SK-N-SH treated with all-trans-retinoic acid at 6 μM for 48 hours (cell line): ENCODE data around the gene MLPH.
A peak's percentile ranks its signal among the peaks of the same experiment; 100 is the strongest.

ENCODE experiments used
- ATAC-seq: fragments of 200-7000 bp; cut with Tn5 transposase; 3 replicates; pipeline ENCODE4 v1.9.1; 2020; ENCODE audit warnings: mild to moderate bottlenecking, moderate library complexity
- ARNTL ChIP-seq: fragments of 450-650 bp; formaldehyde crosslinking; IDR thresholded peaks from 2 replicates; pipeline ENCODE4 v1.5.0; 2020; ENCODE audit warnings: low read depth, mild to moderate bottlenecking, moderate library complexity, borderline replicate concordance
- BACH2 ChIP-seq: fragments of 250-450 bp; sonication (Bioruptor Pico); IDR thresholded peaks from 2 replicates; pipeline ENCODE4 v1.9.0; 2021; ENCODE audit warnings: mild to moderate bottlenecking, borderline replicate concordance
- CSDC2 ChIP-seq: fragments of 250-450 bp; sonication (Bioruptor Pico); IDR thresholded peaks from 2 replicates; pipeline ENCODE4 v1.5.0; 2020; ENCODE audit warnings: mild to moderate bottlenecking, moderate library complexity
- ESRRG ChIP-seq: fragments of 250-450 bp; sonication (Bioruptor Pico); IDR thresholded peaks from 2 replicates; pipeline ENCODE4 v1.6.1; 2021; ENCODE audit warnings: mild to moderate bottlenecking
- ISL1 ChIP-seq: fragments of 250-450 bp; sonication (Bioruptor Pico); IDR thresholded peaks from 2 replicates; pipeline ENCODE4 v2.1.2; 2022; ENCODE audit warnings: mild to moderate bottlenecking, moderate library complexity
- OSR1 ChIP-seq: fragments of 250-450 bp; sonication (Bioruptor Pico); IDR thresholded peaks from 2 replicates; pipeline ENCODE4 v1.8.0; 2022; ENCODE audit warnings: moderate library complexity, mild to moderate bottlenecking, inconsistent platforms
- PPARA ChIP-seq: fragments of 250-450 bp; sonication (Bioruptor Pico); IDR thresholded peaks from 2 replicates; pipeline ENCODE4 v1.5.0; 2020; ENCODE audit warnings: mild to moderate bottlenecking, borderline replicate concordance
- RARB ChIP-seq: fragments of 250-450 bp; sonication (Bioruptor Pico); IDR thresholded peaks from 2 replicates; pipeline ENCODE4 v1.8.0; 2021; ENCODE audit warnings: mild to moderate bottlenecking, moderate library complexity
- SNAI2 ChIP-seq: fragments of 250-450 bp; sonication (Bioruptor Pico); IDR thresholded peaks from 2 replicates; pipeline ENCODE4 v1.5.0; 2020; ENCODE audit warnings: mild to moderate bottlenecking, moderate library complexity
- TCF4 ChIP-seq: fragments of 250-450 bp; sonication (Bioruptor Pico); IDR thresholded peaks from 2 replicates; pipeline ENCODE4 v1.8.0; 2021; ENCODE audit warnings: mild to moderate bottlenecking, moderate library complexity, borderline replicate concordance
- ZC3H10 ChIP-seq: fragments of 250-450 bp; sonication (Bioruptor Pico); IDR thresholded peaks from 2 replicates; pipeline ENCODE4 v1.5.1; 2021; ENCODE audit warnings: mild to moderate bottlenecking, moderate library complexity
- ZFP3 ChIP-seq: fragments of 250-450 bp; sonication (Bioruptor Pico); IDR thresholded peaks from 2 replicates; pipeline ENCODE4 v1.5.0; 2020; ENCODE audit warnings: mild to moderate bottlenecking, moderate library complexity
- ZFP30 ChIP-seq: fragments of 450-650 bp; formaldehyde crosslinking; IDR thresholded peaks from 2 replicates; pipeline ENCODE4 v1.5.0; 2022; ENCODE audit warnings: mild to moderate bottlenecking, moderate library complexity
- ZNF70 ChIP-seq: fragments of 450-650 bp; formaldehyde crosslinking; IDR thresholded peaks from 2 replicates; pipeline ENCODE4 v1.5.0; 2020; ENCODE audit warnings: mild to moderate bottlenecking, moderate library complexity
- ZNF8 ChIP-seq: fragments of 450-650 bp; formaldehyde crosslinking; IDR thresholded peaks from 2 replicates; pipeline ENCODE4 v1.5.0; 2020; ENCODE audit warnings: mild to moderate bottlenecking, moderate library complexity
- TF ChIP-seq, protein P1 (sequence below): fragments of 250-450 bp; sonication (Bioruptor Pico); IDR thresholded peaks from 2 replicates; pipeline ENCODE4 v1.5.0; 2020; ENCODE audit warnings: mild to moderate bottlenecking, moderate library complexity
- TF ChIP-seq, protein P2 (sequence below): fragments of 250-450 bp; sonication (Bioruptor Pico); IDR thresholded peaks from 2 replicates; pipeline ENCODE4 v1.8.0; 2021; ENCODE audit warnings: low read depth, mild to moderate bottlenecking, moderate library complexity, borderline replicate concordance
- TF ChIP-seq, protein P3 (sequence below): fragments of 250-450 bp; sonication (Bioruptor Pico); IDR thresholded peaks from 2 replicates; pipeline ENCODE4 v1.5.1; 2020; ENCODE audit warnings: low read depth, mild to moderate bottlenecking, moderate library complexity
- TF ChIP-seq, protein P4 (sequence below): fragments of 250-450 bp; sonication (Bioruptor Pico); IDR thresholded peaks from 2 replicates; pipeline ENCODE4 v1.5.1; 2021; ENCODE audit warnings: mild to moderate bottlenecking, moderate library complexity

Gene MLPH

DNA sequence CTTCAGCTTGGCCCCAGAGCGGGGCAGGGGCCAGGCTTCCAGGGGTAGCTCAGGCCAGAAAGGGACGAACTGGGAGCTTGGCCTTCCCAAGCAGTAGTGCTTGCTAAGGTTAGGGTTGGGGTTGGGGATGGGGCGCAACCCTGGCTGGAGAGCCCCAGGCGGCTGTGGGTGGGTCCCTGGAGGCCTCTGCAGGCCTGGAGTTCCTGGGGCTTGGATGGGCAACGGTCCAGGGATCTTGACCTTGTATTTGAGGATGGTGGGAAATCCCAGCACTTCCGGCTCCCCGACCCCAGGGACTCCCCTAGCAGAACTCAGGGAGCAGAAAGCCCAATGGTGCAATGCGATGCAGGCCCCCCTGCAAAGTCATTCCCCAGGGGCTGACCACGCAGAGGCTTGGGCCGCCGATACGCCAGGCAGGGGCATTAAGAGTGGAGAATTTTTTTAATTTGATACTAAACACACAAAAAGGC is 12.6 kb upstream of the MLPH start (continued):
- TF ChIP-seq, protein P1, sequence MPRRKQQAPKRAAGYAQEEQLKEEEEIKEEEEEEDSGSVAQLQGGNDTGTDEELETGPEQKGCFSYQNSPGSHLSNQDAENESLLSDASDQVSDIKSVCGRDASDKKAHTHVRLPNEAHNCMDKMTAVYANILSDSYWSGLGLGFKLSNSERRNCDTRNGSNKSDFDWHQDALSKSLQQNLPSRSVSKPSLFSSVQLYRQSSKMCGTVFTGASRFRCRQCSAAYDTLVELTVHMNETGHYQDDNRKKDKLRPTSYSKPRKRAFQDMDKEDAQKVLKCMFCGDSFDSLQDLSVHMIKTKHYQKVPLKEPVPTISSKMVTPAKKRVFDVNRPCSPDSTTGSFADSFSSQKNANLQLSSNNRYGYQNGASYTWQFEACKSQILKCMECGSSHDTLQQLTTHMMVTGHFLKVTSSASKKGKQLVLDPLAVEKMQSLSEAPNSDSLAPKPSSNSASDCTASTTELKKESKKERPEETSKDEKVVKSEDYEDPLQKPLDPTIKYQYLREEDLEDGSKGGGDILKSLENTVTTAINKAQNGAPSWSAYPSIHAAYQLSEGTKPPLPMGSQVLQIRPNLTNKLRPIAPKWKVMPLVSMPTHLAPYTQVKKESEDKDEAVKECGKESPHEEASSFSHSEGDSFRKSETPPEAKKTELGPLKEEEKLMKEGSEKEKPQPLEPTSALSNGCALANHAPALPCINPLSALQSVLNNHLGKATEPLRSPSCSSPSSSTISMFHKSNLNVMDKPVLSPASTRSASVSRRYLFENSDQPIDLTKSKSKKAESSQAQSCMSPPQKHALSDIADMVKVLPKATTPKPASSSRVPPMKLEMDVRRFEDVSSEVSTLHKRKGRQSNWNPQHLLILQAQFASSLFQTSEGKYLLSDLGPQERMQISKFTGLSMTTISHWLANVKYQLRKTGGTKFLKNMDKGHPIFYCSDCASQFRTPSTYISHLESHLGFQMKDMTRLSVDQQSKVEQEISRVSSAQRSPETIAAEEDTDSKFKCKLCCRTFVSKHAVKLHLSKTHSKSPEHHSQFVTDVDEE (CRISPR knock-in tag) = no peak
- no peak for TF ChIP-seq ESRRG
- no peak for TF ChIP-seq BACH2 (CRISPR knock-in tag)
- no peak for TF ChIP-seq ISL1 (CRISPR knock-in tag)

DNA sequence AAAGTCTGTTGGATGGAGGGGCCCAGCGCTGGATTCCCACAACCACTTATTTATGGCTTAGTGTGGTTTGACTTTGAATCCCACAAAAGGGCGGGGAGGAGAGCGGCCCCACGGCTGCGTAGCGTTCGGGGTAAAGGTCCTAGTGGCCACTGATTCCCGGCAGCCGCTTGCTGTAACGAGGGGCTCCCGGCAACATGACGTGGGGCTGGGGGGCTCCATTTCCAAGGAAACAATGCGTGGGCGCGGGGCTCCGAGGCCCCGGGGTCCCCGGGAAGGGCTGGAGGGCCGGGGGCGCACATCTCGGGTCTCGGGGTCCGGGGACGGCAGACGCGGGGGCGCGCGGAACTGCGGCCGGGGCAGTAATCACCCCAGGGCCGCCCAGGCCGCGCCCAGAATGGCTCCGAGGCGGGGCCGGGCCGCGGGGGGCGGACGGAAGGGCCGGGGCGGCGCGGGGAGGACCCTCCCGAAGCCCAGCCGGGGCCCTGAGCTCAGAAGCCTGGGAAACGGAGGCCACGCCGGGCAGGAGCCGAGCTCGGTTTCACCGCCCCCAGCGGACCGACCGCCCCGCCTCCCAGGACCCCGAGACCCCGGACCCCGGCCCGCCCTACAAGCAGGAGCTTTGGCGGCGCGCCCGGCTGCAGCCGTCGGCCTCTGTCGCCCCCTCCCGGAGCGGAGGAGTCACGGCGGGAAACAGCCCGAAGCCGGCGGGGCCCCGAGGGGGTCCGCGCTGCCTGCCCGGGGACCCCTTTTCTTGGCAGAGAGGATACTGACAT is 11.9 kb upstream of the MLPH start:
- TF ChIP-seq ISL1 (CRISPR knock-in tag) (no peak), ZFP3 (CRISPR knock-in tag) (no peak), OSR1 (CRISPR knock-in tag) (no peak)
- TF ChIP-seq, protein P2, sequence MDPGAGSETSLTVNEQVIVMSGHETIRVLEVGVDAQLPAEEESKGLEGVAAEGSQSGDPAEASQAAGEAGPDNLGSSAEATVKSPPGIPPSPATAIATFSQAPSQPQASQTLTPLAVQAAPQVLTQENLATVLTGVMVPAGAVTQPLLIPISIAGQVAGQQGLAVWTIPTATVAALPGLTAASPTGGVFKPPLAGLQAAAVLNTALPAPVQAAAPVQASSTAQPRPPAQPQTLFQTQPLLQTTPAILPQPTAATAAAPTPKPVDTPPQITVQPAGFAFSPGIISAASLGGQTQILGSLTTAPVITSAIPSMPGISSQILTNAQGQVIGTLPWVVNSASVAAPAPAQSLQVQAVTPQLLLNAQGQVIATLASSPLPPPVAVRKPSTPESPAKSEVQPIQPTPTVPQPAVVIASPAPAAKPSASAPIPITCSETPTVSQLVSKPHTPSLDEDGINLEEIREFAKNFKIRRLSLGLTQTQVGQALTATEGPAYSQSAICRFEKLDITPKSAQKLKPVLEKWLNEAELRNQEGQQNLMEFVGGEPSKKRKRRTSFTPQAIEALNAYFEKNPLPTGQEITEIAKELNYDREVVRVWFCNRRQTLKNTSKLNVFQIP (CRISPR knock-in tag) = no peak
- ATAC-seq = peak; percentile 95

DNA sequence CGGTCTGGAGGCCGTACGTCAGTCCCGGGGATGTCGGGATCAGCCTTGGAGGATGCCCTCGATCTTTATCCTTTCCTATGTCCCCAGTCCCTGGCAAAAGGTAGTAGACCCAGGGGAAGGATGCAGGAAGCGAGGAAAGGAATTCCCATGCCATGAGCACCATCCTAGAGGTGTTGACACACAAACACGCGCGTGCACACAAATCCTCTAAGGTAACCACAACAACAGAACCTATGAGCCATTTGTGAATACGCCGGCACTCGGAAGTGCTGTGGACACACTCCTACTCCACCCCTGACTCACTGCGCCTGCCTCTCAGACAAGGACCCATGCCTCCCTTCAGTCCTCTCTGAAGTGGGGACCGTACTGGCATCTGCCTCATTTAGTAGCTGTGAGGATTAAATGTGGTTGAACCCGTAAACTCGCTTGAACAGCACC is 11.3 kb upstream of the MLPH start:
- no peak for TF ChIP-seq RARB (CRISPR knock-in tag)
- no peak for TF ChIP-seq ARNTL (CRISPR knock-in tag)
- TF ChIP-seq OSR1 (CRISPR knock-in tag) = no peak
- no peak for TF ChIP-seq ZNF8 (CRISPR knock-in tag)
- no peak for TF ChIP-seq ZFP30 (CRISPR knock-in tag)
- no peak for TF ChIP-seq TCF4 (CRISPR knock-in tag)
- no peak for TF ChIP-seq ZNF70 (CRISPR knock-in tag)
- TF ChIP-seq CSDC2 = no peak
- TF ChIP-seq, protein P1 (CRISPR knock-in tag) = no peak
- no peak for TF ChIP-seq SNAI2 (CRISPR knock-in tag)
- no peak for TF ChIP-seq PPARA (CRISPR knock-in tag)
- TF ChIP-seq, protein P3, sequence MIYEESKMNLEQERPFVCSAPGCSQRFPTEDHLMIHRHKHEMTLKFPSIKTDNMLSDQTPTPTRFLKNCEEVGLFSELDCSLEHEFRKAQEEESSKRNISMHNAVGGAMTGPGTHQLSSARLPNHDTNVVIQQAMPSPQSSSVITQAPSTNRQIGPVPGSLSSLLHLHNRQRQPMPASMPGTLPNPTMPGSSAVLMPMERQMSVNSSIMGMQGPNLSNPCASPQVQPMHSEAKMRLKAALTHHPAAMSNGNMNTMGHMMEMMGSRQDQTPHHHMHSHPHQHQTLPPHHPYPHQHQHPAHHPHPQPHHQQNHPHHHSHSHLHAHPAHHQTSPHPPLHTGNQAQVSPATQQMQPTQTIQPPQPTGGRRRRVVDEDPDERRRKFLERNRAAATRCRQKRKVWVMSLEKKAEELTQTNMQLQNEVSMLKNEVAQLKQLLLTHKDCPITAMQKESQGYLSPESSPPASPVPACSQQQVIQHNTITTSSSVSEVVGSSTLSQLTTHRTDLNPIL (CRISPR knock-in tag) = no peak
- TF ChIP-seq, protein P2 (CRISPR knock-in tag) = no peak
- TF ChIP-seq BACH2 (CRISPR knock-in tag) = no peak
- no peak for TF ChIP-seq ZC3H10 (CRISPR knock-in tag)
- no peak for TF ChIP-seq ISL1 (CRISPR knock-in tag)
- TF ChIP-seq, protein P4, sequence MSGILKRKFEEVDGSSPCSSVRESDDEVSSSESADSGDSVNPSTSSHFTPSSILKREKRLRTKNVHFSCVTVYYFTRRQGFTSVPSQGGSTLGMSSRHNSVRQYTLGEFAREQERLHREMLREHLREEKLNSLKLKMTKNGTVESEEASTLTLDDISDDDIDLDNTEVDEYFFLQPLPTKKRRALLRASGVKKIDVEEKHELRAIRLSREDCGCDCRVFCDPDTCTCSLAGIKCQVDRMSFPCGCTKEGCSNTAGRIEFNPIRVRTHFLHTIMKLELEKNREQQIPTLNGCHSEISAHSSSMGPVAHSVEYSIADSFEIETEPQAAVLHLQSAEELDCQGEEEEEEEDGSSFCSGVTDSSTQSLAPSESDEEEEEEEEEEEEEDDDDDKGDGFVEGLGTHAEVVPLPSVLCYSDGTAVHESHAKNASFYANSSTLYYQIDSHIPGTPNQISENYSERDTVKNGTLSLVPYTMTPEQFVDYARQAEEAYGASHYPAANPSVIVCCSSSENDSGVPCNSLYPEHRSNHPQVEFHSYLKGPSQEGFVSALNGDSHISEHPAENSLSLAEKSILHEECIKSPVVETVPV (CRISPR knock-in tag) = no peak
- peak; percentile 41 for ATAC-seq
